ENCODE data around the gene LIPJ.

The LIPJ gene

GRCh38 chr10:88598055-88598454, 11.5 kb downstream of the LIPJ start:
- no peak for DNase-seq

GRCh38 chr10:88608052-88608732, 21.6 kb downstream of the LIPJ start:
- DNase-seq: no peak

DNA sequence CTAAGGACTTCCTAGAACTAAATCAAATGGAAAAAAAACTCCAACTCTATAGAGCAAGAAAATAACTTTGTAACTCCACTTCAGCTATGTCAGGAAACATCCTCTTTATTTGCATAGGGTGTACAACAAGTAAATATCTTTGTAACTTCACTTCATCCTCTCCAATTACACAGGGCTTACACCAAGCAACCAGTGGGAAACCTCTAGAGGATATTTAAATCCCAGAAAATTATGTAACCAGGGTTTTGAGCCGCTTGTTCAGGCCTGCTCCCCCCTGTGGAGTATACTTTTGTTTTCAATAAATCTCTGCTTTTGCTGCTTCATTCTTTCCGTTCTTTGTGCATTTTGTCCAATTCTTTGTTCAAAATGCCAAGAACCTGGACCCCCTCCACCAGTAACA, 22.2 kb downstream of the LIPJ start:
- DNase-seq: no peak

DNA sequence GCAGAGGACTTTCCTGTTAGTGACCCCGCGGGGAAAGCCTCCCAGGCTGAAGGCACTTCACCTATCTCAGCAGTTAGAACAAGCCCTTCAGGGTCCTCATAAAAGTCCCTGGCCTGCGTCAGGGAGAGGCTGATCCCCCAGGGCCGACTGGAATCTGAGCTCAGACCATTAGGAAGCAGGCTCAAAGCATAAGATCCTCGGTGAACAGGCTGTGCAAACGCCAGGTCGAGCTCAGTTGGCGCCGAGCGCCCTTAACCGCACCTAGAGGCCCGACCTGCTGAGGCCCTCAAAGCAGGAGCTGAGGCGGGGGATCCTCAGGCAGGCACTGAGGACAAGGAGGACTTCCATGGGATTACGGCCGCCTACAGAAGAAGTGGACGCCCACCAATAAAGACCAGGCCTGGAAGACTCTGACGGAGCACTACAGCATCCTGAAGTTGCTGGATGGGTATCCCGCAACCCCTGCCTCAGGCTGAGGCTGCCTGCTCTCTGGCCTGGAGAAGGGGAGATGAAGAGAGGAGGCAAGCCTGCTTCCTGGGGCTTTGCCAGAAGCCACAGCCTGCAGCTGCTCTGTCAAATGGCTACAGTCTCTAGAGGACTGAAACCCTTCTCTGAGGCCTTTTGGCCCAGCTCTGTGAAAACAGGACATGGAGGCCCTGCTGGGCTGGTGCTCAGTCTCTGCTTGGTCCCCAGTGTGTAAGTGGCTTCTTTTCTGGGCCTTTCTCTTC, 29.9 kb downstream of the LIPJ start:
- DNase-seq: no peak

GRCh38 chr10:88617772-88618300, 31.3 kb downstream of the LIPJ start:
- DNase-seq: no peak

- no peak for DNase-seq
Observed at GRCh38 chr10:88618496-88618895, 31.9 kb downstream of the LIPJ start.

- DNase-seq: no peak
Observed at GRCh38 chr10:88620441-88620840, 33.9 kb downstream of the LIPJ start.

- no peak for DNase-seq
Observed at GRCh38 chr10:88623835-88624234, 37.3 kb downstream of the LIPJ start.

GRCh38 chr10:88624840-88625239, 38.3 kb downstream of the LIPJ start:
- DNase-seq: no peak

GRCh38 chr10:88640186-88640585, 53.6 kb downstream of the LIPJ start:
- no peak for DNase-seq

DNA sequence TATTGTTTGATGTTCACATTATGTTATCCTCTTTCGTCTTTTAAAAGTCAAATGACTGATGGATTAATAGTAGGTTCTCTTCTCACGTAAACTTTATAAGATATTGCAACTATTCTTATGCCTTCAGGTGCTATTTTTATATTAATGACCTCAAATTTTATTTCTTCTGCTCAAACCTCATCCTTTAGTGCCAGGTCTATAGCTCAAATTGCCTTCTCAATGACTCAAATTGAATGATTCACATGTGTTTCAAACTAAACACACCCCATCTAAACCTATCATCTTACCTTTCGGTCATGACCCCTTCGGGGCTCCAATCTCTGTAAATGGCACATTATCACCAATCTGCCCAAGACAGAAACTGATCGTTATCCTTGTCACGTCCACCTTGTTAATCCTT, 55.6 kb downstream of the LIPJ start:
- DNase-seq: no peak

DNA sequence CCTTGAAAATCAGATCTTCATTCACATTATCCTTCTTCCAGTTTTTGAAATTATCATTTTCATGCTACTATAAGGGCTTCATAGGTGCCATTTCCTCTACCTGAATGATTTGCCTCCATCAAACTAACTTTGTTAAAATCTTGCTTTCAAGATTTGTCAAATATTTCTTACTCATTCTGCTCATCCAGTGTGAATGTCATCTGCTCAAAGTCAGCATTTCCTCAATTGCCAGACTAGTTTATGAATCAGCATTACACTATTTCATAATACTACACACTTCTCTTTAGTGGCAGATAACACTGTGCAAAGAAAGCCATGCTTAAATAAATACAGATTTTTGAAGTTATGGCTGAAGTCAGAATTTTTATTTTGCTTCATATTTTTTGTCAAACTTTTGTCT, 56.4 kb downstream of the LIPJ start:
- DNase-seq: no peak

DNA sequence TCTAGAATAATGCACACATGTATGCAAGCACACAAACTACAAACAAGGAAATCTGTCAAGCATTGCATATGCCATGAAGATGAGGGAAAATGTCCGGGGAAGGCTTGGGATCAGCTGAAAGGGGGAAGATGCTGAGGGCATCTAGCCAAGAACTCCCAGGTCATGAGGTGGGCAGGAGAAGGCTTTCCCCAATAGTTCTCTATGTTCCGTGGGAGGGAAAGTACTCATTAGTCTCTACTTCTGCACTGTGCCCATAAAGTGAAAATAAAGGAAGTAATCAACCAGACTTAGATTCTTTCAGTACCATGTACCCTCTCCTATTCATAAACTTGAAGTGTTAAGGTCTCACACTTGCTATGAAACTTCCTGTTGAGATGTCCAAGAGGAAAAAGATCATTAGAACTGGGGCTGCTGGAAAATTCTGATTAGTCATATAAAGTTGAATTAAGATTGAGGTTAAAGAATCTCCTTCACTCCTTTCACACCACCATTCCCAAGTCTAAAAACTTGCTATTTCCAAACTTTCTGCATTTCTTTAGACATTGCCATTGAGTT, 60.6 kb downstream of the LIPJ start:
- no peak for DNase-seq

GRCh38 chr10:88651101-88651551, 64.6 kb downstream of the LIPJ start:
- no peak for DNase-seq

- DNase-seq: no peak
Observed at GRCh38 chr10:88652616-88653015, 66.1 kb downstream of the LIPJ start.
